HEK293 (cell line): ENCODE data around the gene ZSCAN4.
A peak's percentile ranks its signal among the peaks of the same experiment; 100 is the strongest.

Experiments used
- CTCF ChIA-PET: fragments of 350-600 bp; formaldehyde crosslinking; extraction: SDS; loops from one replicate; lab custom pipeline; 2021; ENCODE audit warnings: antibody characterized with exemption; lab: Yijun Ruan, JAX
- POLR2A ChIA-PET: fragments of 300-600 bp; formaldehyde crosslinking; extraction: SDS; loops from one replicate; lab custom pipeline; 2020; ENCODE audit warnings: antibody characterized with exemption, inconsistent platforms; lab: Yijun Ruan, JAX
- H3K27ac ChIP-seq: fragments of 200-500 bp; sonication (Bioruptor generic); 2 replicates; pipeline ENCODE4 v1.5.1; 2014; ENCODE audit warnings: low read depth, low read length, control low read depth, inconsistent platforms; ENCODE audit errors: extremely low read depth
- H3K36me3 ChIP-seq, 2 experiments: fragments of 200-500 bp in 1 of 2; sonication (Bioruptor generic) in 1 of 2; 1 replicate in 1 of 2; 2 replicates in 1 of 2; pipeline ENCODE4 v1.5.1; 2014 to 2017; ENCODE audit warnings: inconsistent platforms in 2 of 2, low read length in 2 of 2; ENCODE audit not compliant: control insufficient read depth in 2 of 2, insufficient read depth in 1 of 2
- H3K4me1 ChIP-seq: fragments of 200-500 bp; sonication (Bioruptor generic); 2 replicates; pipeline ENCODE4 v1.5.1; 2014; ENCODE audit warnings: mild to moderate bottlenecking, low read length, inconsistent platforms; ENCODE audit not compliant: control insufficient read depth, insufficient read depth
- H3K4me3 ChIP-seq: 2 replicates; pipeline ENCODE4 v1.5.1; 2011; ENCODE audit warnings: low read depth, mild to moderate bottlenecking, control low read depth, low read length, moderate library complexity
- H3K9me3 ChIP-seq: fragments of 200-500 bp; sonication (Bioruptor generic); 2 replicates; pipeline ENCODE4 v1.5.1; 2014; ENCODE audit warnings: low read depth, low read length, inconsistent platforms; ENCODE audit not compliant: control insufficient read depth, insufficient read depth
- KLF10 ChIP-seq: fragments of 450-650 bp; IDR thresholded peaks from 2 replicates; pipeline ENCODE4 v1.5.1; 2018; ENCODE audit warnings: missing biosample characterization, mild to moderate bottlenecking, missing genetic modification characterization
- KLF8 ChIP-seq: fragments of 450-650 bp; formaldehyde crosslinking; IDR thresholded peaks from 2 replicates; pipeline ENCODE4 v1.5.1; 2016; ENCODE audit warnings: missing biosample characterization, missing genetic modification characterization
- TCF7L2 ChIP-seq: IDR thresholded peaks from 2 replicates; pipeline ENCODE4 v1.6.1; 2011; ENCODE audit warnings: low read depth, mild to moderate bottlenecking, inconsistent platforms, low read length, moderate library complexity, borderline replicate concordance
- ZFP41 ChIP-seq: fragments of 450-650 bp; formaldehyde crosslinking; IDR thresholded peaks from 2 replicates; pipeline ENCODE4 v1.5.1; 2016; ENCODE audit warnings: missing biosample characterization, missing genetic modification characterization, borderline replicate concordance
- ZNF132 ChIP-seq: fragments of 450-650 bp; formaldehyde crosslinking; IDR thresholded peaks from 2 replicates; pipeline ENCODE4 v1.5.1; 2017; ENCODE audit warnings: missing biosample characterization, missing genetic modification characterization, borderline replicate concordance
- ZNF169 ChIP-seq: fragments of 450-650 bp; formaldehyde crosslinking; IDR thresholded peaks from 2 replicates; pipeline ENCODE4 v1.5.1; 2016; ENCODE audit warnings: missing biosample characterization, missing genetic modification characterization
- ZNF175 ChIP-seq: fragments of 450-650 bp; formaldehyde crosslinking; IDR thresholded peaks from 2 replicates; pipeline ENCODE4 v1.5.1; 2016; ENCODE audit warnings: missing biosample characterization, missing genetic modification characterization
- ZNF184 ChIP-seq: fragments of 450-650 bp; IDR thresholded peaks from 2 replicates; pipeline ENCODE4 v1.5.1; 2018; ENCODE audit warnings: missing biosample characterization, mild to moderate bottlenecking, missing genetic modification characterization
- ZNF223 ChIP-seq: fragments of 450-650 bp; formaldehyde crosslinking; IDR thresholded peaks from 2 replicates; pipeline ENCODE4 v1.5.1; 2016; ENCODE audit warnings: missing biosample characterization, missing genetic modification characterization
- ZNF558 ChIP-seq: fragments of 450-650 bp; formaldehyde crosslinking; IDR thresholded peaks from 2 replicates; pipeline ENCODE4 v1.5.1; 2016; ENCODE audit warnings: missing biosample characterization, missing genetic modification characterization
- ZNF707 ChIP-seq: fragments of 450-650 bp; formaldehyde crosslinking; IDR thresholded peaks from 2 replicates; pipeline ENCODE4 v1.5.1; 2016; ENCODE audit warnings: missing biosample characterization, missing genetic modification characterization
- ZNF76 ChIP-seq: fragments of 450-650 bp; formaldehyde crosslinking; IDR thresholded peaks from 2 replicates; pipeline ENCODE4; 2016; ENCODE audit warnings: low read depth, missing biosample characterization, missing genetic modification characterization, borderline replicate concordance
- TF ChIP-seq, protein P1 (sequence below): fragments of 450-650 bp; formaldehyde crosslinking; IDR thresholded peaks from 2 replicates; pipeline ENCODE4 v1.5.1; 2017; ENCODE audit warnings: missing biosample characterization, mild to moderate bottlenecking, missing genetic modification characterization, moderate library complexity
- TF ChIP-seq, protein P2 (sequence below): fragments of 450-650 bp; formaldehyde crosslinking; IDR thresholded peaks from 2 replicates; pipeline ENCODE4 v1.5.1; 2016; ENCODE audit warnings: missing biosample characterization, missing genetic modification characterization
- TF ChIP-seq, protein P3 (sequence below): fragments of 450-650 bp; formaldehyde crosslinking; IDR thresholded peaks from 2 replicates; pipeline ENCODE4 v1.5.1; 2016; ENCODE audit warnings: missing biosample characterization, missing genetic modification characterization
- TF ChIP-seq, protein P4 (sequence below): fragments of 450-650 bp; formaldehyde crosslinking; IDR thresholded peaks from 2 replicates; pipeline ENCODE4 v1.5.1; 2016; ENCODE audit warnings: missing biosample characterization, missing genetic modification characterization, low read depth

Gene ZSCAN4

DNA sequence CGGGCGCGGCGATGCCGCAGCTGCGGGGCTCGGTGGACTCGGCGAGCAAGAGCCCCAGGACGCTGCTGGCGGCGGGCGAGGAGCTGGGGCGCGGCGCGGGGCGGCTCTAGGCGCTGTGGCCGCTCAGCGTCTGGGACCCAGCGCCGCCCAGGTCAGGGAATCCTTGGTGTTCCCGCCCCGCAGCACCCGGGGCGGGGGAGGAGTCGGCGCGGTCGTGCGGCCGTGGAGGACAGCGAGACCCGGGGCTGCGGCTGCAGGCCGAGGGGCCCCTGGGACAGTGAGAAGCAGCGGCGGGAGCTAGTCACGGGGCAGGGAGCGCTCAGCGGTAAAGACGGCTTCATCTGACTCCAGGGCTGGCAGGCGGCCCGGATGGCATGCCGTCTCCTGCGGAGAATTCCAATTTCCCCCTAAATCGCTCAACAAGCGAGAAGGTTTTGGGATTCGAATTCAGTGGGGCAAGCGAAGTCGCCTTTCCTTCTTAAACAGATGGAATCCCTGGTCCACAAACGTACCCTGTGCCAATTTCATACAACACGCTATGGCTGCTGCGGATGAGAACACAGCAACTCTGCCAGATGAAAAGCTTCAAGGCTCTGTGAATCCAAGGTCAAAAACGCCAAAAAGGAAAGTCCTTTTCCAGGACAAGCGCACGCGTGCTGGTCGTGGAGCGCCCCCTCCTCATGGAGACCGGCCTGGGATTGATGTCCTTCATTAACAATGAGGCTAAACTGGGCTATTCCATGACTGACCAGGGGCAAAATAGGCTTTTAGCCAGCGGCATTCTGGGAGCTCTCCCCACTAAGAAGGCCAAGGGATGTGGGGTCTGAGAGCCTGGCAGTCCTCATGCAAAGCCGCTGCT lies 4.2 kb upstream of the ZSCAN4 start (continued):
- TF ChIP-seq ZNF184 (tag by site-specific recombination), result no peak
- TF ChIP-seq ZNF76 (tag by site-specific recombination), result peak; percentile 40; the same call in 1 of the 2 replicates
- TF ChIP-seq, protein P1, sequence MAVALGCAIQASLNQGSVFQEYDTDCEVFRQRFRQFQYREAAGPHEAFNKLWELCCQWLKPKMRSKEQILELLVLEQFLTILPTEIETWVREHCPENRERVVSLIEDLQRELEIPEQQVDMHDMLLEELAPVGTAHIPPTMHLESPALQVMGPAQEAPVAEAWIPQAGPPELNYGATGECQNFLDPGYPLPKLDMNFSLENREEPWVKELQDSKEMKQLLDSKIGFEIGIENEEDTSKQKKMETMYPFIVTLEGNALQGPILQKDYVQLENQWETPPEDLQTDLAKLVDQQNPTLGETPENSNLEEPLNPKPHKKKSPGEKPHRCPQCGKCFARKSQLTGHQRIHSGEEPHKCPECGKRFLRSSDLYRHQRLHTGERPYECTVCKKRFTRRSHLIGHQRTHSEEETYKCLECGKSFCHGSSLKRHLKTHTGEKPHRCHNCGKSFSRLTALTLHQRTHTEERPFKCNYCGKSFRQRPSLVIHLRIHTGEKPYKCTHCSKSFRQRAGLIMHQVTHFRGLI (tag by site-specific recombination), result no peak
- TF ChIP-seq KLF8 (tag by site-specific recombination), result peak; percentile 47; the same call in 1 of the 2 replicates
- no peak for TF ChIP-seq ZFP41 (tag by site-specific recombination)
- no peak for TF ChIP-seq ZNF132 (tag by site-specific recombination)
- TF ChIP-seq, all 188 proteins: peak for 32

DNA sequence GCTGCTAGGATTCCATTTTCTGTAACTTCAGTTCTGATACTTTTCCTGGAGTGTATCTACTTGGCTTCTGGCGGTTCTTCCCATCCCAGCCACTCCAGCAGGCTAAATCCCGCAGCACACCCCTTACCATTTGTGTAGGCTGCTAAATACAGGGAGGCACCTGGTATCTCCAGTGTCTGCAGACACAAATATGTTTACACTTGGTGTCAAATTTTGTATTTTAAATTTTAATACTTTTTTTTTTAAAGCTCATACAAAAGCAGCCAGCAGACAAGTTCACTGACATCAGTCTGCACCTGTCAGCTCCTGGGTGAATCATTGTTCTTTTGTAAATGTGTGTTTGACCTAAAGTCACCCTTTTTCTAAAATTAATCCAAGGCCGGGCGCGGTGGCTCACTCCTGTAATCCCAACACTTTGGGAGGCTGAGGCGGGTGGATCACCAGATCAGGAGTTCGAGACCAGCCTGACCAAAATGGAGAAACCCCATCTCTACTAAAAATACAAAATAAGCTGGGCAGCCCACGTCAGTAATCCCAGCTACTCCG lies 3.4 kb upstream of the ZSCAN4 start:
- POLR2A ChIA-PET, result interaction anchor here (0.7 to 2.7 kb wide), 7 partner anchors 14 to 200 kb away, joined by 3 to 16 read pairs (median 5); partner anchors contain the start of genes ZNF211, ZNF551 and ZNF671
- TF ChIP-seq ZNF707 (no peak), ZNF223 (tag by site-specific recombination) (no peak), KLF10 (no peak), TCF7L2 (no peak), ZNF558 (tag by site-specific recombination) (no peak), ZNF175 (tag by site-specific recombination) (no peak), ZNF169 (tag by site-specific recombination) (no peak)
- TF ChIP-seq, protein P2, sequence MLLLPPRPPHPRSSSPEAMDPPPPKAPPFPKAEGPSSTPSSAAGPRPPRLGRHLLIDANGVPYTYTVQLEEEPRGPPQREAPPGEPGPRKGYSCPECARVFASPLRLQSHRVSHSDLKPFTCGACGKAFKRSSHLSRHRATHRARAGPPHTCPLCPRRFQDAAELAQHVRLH (tag by site-specific recombination), result no peak
- TF ChIP-seq, protein P3, sequence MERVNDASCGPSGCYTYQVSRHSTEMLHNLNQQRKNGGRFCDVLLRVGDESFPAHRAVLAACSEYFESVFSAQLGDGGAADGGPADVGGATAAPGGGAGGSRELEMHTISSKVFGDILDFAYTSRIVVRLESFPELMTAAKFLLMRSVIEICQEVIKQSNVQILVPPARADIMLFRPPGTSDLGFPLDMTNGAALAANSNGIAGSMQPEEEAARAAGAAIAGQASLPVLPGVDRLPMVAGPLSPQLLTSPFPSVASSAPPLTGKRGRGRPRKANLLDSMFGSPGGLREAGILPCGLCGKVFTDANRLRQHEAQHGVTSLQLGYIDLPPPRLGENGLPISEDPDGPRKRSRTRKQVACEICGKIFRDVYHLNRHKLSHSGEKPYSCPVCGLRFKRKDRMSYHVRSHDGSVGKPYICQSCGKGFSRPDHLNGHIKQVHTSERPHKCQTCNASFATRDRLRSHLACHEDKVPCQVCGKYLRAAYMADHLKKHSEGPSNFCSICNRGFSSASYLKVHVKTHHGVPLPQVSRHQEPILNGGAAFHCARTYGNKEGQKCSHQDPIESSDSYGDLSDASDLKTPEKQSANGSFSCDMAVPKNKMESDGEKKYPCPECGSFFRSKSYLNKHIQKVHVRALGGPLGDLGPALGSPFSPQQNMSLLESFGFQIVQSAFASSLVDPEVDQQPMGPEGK (tag by site-specific recombination), result no peak
- TF ChIP-seq, protein P4, sequence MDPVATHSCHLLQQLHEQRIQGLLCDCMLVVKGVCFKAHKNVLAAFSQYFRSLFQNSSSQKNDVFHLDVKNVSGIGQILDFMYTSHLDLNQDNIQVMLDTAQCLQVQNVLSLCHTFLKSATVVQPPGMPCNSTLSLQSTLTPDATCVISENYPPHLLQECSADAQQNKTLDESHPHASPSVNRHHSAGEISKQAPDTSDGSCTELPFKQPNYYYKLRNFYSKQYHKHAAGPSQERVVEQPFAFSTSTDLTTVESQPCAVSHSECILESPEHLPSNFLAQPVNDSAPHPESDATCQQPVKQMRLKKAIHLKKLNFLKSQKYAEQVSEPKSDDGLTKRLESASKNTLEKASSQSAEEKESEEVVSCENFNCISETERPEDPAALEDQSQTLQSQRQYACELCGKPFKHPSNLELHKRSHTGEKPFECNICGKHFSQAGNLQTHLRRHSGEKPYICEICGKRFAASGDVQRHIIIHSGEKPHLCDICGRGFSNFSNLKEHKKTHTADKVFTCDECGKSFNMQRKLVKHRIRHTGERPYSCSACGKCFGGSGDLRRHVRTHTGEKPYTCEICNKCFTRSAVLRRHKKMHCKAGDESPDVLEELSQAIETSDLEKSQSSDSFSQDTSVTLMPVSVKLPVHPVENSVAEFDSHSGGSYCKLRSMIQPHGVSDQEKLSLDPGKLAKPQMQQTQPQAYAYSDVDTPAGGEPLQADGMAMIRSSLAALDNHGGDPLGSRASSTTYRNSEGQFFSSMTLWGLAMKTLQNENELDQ (tag by site-specific recombination), result no peak

More for the DNA sequence above, 3.4 kb upstream of the ZSCAN4 start:
- Histone ChIP-seq H3K9me3 (no peaks in the 10 kb centered on the region), H3K27ac (no peak overlapping the region), H3K4me1 (no peaks in the 10 kb centered on the region), H3K36me3 (no peaks in the 10 kb centered on the region), H3K4me3 (no peak overlapping the region)
- CTCF ChIA-PET, result no interaction called here
